Right lobe of liver (tissue), 6 donors: ENCODE results near the gene PHF12. TPM values are rescaled to one million over a fixed set of nuclear protein-coding genes. Genes with fewer than 3 reads are reported as not detected.

ENCODE experiments used
- ATAC-seq, 4 donors: fragments of 200-7000 bp; cut with Tn5 transposase; one replicate each; pipeline ENCODE4 v1.9.1; 2020; ENCODE audit warnings: mild to moderate bottlenecking in 4 of 4, moderate library complexity in 4 of 4
- DNase-seq, 3 donors: peaks; one replicate each; pipeline ENCODE4 v3.0.0-alpha.2; 2020
- H3K27ac ChIP-seq, 3 donors: fragments of 200-600 bp; one replicate each; pipeline ENCODE4 v1.8.0; 2022
- H3K27me3 ChIP-seq, 2 donors: fragments of 200-600 bp; one replicate each; pipeline ENCODE4 v1.8.0; 2022
- H3K36me3 ChIP-seq, 4 donors: fragments of 200-600 bp; sonication (generic) in 1 of 4; one replicate each; pipeline versions ENCODE4 v1.5.1 to v1.8.0; 2017 to 2022; ENCODE audit warnings: control low read depth in 1 of 4
- H3K4me1 ChIP-seq, 4 donors: fragments of 200-600 bp; sonication (generic) in 1 of 4; one replicate each; pipeline versions ENCODE4 v1.5.1 to v1.8.0; 2017 to 2022; ENCODE audit warnings: control low read depth in 1 of 4
- H3K4me3 ChIP-seq, 3 donors: fragments of 200-600 bp; one replicate each; pipeline ENCODE4 v1.8.0; 2022
- H3K9me3 ChIP-seq, 4 donors: fragments of 200-600 bp; sonication (generic) in 1 of 4; one replicate each; pipeline versions ENCODE4 v1.5.1 to v1.8.0; 2017 to 2022; ENCODE audit warnings: control low read depth in 1 of 4
- POLR2A ChIP-seq: fragments of 450-650 bp; IDR thresholded peaks from one replicate; pipeline ENCODE4 v1.6.1; 2017; ENCODE audit warnings: antibody characterized with exemption, mild to moderate bottlenecking
- WGBS: methylation state at CpG from one replicate; pipeline ENCODE4 v1.1.6; 2018; ENCODE audit warnings: low coverage, low lambda C conversion rate; ENCODE audit not compliant: insufficient coverage; ENCODE audit errors: missing lambda C conversion rate; 5-methylcytosine and 5-hydroxymethylcytosine counted together
- intact Hi-C, 2 donors: fragments of 100-400 bp; cut with DNase I; formaldehyde crosslinking; loops; one replicate each; pipeline versions ENCODE4 v1.11.2 to v1.14.1; 2022
- total RNA-seq, 6 experiments: library from RNA; depleted of rRNA in 2 of 6; stranded (reverse); fragments of >200 nt in 2 of 6; fragmentation: NEBNext Ultra II Directional in 3 of 6; extraction: Animal tissue kit (Norgen Biotek cat#: 25700) in 3 of 6; gene quantifications; one replicate each; pipeline versions ENCODE4 v1.1.0 to v1.2.4, GENCODE V29; 2016 to 2023
- TF ChIP-seq, protein P1 (sequence below), 4 donors: fragments of 200-600 bp in 3 of 4; fragments of 450-650 bp in 1 of 4; IDR thresholded peaks; one replicate each; pipeline versions ENCODE4 v1.5.1 to v1.8.0; 2016 to 2022; ENCODE audit warnings: antibody characterized with exemption in 4 of 4, mild to moderate bottlenecking in 2 of 4
- donor health status: DM: no; HTN: yes; CAD: no.
- donor health status: DM: no; HTN: no; CAD: no.
- donor health status: DM: no; HTN: no; CAD: no.
- donor health status: DM: no; HTN: yes; CAD: no.
- donor health status: DM: no; HTN: yes; CAD: no.

The PHF12 gene
- total RNA-seq, 6 experiments from 2014 or later: 13.0 to 33.1 (median 17.4) TPM

DNA sequence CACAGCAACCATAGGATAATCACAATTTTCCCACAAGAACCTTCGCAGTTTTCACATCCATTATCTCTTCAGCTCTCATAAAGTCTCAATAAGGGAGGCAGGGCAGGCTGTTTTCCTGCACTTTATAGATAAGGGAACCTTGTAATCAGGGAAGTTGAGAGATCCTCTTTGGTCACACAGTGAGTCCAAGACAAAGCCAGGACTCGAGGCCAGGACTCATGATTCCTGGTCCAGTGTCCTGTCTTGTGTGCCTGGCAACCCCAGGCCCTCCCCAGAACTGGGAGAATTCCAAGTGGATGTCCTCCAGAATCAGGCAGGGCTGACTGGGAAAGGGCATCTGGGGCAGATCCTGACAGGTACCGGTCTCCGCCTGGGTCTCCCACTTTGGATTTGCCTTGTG, 23.1 kb upstream of the PHF12 start:
- 45% methylated on average over 3 of the region's 4 CpGs for WGBS
- H3K4me3 ChIP-seq: no peak overlapping the region
- DNase-seq (peak in 1 of 3 donors; percentile 76), ATAC-seq (peak; percentile 6 to 50 (median 10))
- TF ChIP-seq, protein P1, sequence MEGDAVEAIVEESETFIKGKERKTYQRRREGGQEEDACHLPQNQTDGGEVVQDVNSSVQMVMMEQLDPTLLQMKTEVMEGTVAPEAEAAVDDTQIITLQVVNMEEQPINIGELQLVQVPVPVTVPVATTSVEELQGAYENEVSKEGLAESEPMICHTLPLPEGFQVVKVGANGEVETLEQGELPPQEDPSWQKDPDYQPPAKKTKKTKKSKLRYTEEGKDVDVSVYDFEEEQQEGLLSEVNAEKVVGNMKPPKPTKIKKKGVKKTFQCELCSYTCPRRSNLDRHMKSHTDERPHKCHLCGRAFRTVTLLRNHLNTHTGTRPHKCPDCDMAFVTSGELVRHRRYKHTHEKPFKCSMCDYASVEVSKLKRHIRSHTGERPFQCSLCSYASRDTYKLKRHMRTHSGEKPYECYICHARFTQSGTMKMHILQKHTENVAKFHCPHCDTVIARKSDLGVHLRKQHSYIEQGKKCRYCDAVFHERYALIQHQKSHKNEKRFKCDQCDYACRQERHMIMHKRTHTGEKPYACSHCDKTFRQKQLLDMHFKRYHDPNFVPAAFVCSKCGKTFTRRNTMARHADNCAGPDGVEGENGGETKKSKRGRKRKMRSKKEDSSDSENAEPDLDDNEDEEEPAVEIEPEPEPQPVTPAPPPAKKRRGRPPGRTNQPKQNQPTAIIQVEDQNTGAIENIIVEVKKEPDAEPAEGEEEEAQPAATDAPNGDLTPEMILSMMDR (IDR thresholded peaks at IDR 0.05): no peak
- TF ChIP-seq POLR2A: no peak
- H3K27ac ChIP-seq: no peak overlapping the region
- H3K36me3 ChIP-seq: no peaks in the 10 kb centered on the region
- H3K4me1 ChIP-seq: peaks cover 0 to 48% (median 9%) of the 10 kb centered on the region in 4 donors
- no peaks in the 10 kb centered on the region for H3K27me3 ChIP-seq
- intact Hi-C loops: no loop called here
- no peaks in the 10 kb centered on the region for H3K9me3 ChIP-seq

DNA sequence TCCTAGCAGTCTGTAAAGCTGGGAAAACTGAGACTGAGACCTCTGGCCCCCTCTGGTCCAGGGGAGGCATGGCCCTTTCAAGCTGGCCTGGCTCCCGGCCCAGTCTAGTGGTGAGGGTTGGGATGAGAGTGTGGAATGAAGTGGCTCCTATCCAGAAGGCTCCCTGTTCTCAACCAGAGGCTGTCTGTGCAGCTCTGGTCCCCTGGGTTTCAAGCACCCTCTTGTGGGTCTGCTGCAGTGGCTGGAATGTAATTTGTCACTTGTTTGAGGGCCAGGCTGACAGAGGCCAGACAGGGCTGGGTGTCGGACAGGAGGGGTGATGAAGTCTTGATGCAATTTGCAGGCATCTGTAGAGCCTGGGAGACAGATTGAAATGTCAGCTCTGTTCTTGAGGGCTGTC, 22.1 kb upstream of the PHF12 start:
- Histone ChIP-seq H3K27me3 (no peaks in the 10 kb centered on the region), H3K27ac (no peak overlapping the region), H3K36me3 (no peaks in the 10 kb centered on the region), H3K9me3 (no peaks in the 10 kb centered on the region), H3K4me1 (peaks cover 0 to 58% (median 9%) of the 10 kb centered on the region in 4 donors), H3K4me3 (no peak overlapping the region)
- intact Hi-C loops: no loop called here
- ATAC-seq (no peak), DNase-seq (no peak)
- TF ChIP-seq POLR2A: no peak
- TF ChIP-seq, protein P1 (IDR thresholded peaks at IDR 0.05): no peak
- no CpG with 5 or more reads among the region's 2 CpGs for WGBS

DNA sequence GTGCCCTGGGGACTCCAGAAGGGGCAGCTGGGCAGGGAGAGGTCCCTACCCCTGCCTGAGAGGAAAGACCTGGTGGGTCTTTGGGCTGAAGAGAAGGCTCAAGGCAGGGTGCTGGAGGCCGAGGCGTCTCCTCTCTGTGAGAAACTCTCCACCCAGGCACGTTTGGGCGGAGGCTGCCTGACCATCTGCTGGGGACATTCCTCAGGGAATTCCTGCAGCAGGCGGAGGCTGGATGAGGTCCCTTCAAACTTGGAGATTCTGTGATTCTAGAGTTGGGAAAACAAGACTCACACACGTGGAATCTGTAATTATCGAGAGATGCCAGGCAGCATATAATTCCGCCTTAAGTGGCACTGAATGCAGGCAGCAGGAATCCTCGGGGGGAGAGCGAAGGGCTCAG, 21.1 kb upstream of the PHF12 start:
- H3K27me3 ChIP-seq: no peaks in the 10 kb centered on the region
- H3K4me1 ChIP-seq: peaks cover 0 to 60% (median 9%) of the 10 kb centered on the region in 4 donors
- no peak for ATAC-seq
- H3K36me3 ChIP-seq: no peaks in the 10 kb centered on the region
- TF ChIP-seq, protein P1 (IDR thresholded peaks at IDR 0.05): no peak
- TF ChIP-seq POLR2A: no peak
- 77% methylated on average over 5 of the region's 10 CpGs for WGBS
- intact Hi-C loops: no loop called here
- H3K27ac ChIP-seq: no peak overlapping the region
- H3K9me3 ChIP-seq: no peaks in the 10 kb centered on the region
- no peak for DNase-seq
- H3K4me3 ChIP-seq: no peak overlapping the region

DNA sequence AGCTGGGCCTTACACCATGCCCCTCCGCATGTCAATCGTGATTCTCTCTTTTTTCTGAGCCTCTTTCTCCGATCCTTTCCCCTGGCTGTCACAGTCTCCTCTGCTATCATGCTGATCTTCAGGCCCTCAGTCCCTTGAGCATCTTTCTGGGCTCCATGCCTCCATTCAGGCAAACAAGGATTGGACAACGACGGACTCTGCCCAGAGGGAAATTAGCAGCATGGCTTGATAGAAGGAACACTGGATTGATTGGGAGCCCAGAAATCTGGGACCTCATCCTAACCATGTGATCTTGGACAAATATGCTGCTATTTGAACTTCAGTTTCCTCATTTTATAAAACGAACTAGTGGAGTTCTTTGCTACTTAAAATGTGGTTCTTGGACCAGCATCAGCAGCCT, 19.6 kb upstream of the PHF12 start:
- no peak for TF ChIP-seq POLR2A
- TF ChIP-seq, protein P1 (IDR thresholded peaks at IDR 0.05): no peak
- intact Hi-C loops: no loop called here
- Histone ChIP-seq H3K9me3 (no peaks in the 10 kb centered on the region), H3K4me3 (no peak overlapping the region), H3K27me3 (no peaks in the 10 kb centered on the region), H3K27ac (peak overlapping the region in 2 of 3 donors; percentile 32 to 58), H3K36me3 (no peaks in the 10 kb centered on the region), H3K4me1 (peaks cover 0 to 60% (median 9%) of the 10 kb centered on the region in 4 donors)
- peak in 2 of 3 donors; percentile 76 to 89 for DNase-seq
- ATAC-seq: peak; percentile 81 to 88 (median 84)
- WGBS: 24% methylated on average over 6 of the region's 6 CpGs
